ENCODE data around the gene CRELD2. TPM values are rescaled to one million over a fixed set of nuclear protein-coding genes. Genes with fewer than 3 reads are reported as not detected.

Gene CRELD2
- total and polyA plus RNA-seq, 2 experiments from 2014 or later, result 35.7 to 47.7 TPM

DNA sequence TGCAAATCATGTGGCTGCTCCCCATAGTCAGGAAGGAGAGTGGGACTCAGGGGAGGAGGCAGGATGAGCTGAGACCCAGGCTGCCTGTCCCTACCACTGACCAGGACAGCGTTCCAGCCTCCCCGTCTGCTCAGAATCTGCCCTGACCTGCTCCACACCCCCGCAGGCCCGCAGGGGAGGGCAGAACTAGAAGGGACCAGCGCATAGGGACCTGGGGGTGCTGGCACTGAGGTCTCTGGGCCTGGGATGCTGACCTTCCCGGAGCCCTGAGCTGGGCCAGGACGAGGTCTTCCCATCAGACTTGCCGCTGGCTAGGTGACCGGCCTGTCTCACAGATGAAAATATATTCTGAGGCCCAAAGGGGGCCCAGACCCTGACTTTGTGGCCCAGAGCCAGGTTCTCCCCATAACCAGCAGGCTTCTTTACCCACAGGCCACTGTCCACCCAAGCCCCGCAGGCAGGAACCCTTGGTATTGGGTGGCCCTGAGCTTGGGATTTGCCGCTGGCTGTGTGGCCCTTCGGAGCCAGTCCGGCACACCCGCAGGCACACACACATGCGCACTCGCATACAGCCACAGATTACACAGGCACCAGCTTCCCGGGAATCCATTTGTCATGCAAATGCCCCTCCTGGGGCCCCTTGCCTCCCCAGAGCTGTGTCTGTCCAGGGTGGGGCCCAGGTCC, 28.3 kb downstream of the CRELD2 start:
- DNase-seq (ENCODE audit: low spot score) (no peak), ATAC-seq (peak; percentile 14)
- no peaks in the 10 kb centered on the region for H3K36me3 Mint-ChIP-seq (ENCODE audit: low read depth)
- peaks cover 16% of the 10 kb centered on the region for H3K4me1 Mint-ChIP-seq
- Histone ChIP-seq H3K4me1 (ENCODE audit: insufficient read depth) (peaks cover 10% of the 10 kb centered on the region; the same call in 1 of the 2 replicates), H3K9me2 (ENCODE audit: insufficient read depth) (no peaks in the 10 kb centered on the region), H3K79me2 (replicated peaks; ENCODE audit: insufficient read depth) (no peaks in the 10 kb centered on the region), H3K27me3 (ENCODE audit: insufficient read depth) (no peaks in the 10 kb centered on the region), H3K4me3 (no peak overlapping the region), H4K20me1 (replicated peaks; ENCODE audit: insufficient read depth) (no peaks in the 10 kb centered on the region), H3F3A (replicated peaks; ENCODE audit: low read depth) (0 out of 2 replicates have a peak, but pooled peaks cover 2% of the 10 kb centered on the region), H3K27ac (ENCODE audit: low read depth) (no peak overlapping the region), H2AFZ (peak overlapping the region; percentile 72; the same call in 1 of the 2 replicates), H3K36me3 (ENCODE audit: insufficient read depth) (no peaks in the 10 kb centered on the region), H3K4me2 (0 out of 2 replicates have a peak overlapping the region, but pooled peaks have one; percentile 20)
- no peaks in the 10 kb centered on the region for H3K9me3 Mint-ChIP-seq
- peak overlapping the region; percentile 56; the same call in 1 of the 2 replicates for H3K27ac Mint-ChIP-seq
- H3K4me3 Mint-ChIP-seq, result no peak overlapping the region
- TF ChIP-seq, protein P1, sequence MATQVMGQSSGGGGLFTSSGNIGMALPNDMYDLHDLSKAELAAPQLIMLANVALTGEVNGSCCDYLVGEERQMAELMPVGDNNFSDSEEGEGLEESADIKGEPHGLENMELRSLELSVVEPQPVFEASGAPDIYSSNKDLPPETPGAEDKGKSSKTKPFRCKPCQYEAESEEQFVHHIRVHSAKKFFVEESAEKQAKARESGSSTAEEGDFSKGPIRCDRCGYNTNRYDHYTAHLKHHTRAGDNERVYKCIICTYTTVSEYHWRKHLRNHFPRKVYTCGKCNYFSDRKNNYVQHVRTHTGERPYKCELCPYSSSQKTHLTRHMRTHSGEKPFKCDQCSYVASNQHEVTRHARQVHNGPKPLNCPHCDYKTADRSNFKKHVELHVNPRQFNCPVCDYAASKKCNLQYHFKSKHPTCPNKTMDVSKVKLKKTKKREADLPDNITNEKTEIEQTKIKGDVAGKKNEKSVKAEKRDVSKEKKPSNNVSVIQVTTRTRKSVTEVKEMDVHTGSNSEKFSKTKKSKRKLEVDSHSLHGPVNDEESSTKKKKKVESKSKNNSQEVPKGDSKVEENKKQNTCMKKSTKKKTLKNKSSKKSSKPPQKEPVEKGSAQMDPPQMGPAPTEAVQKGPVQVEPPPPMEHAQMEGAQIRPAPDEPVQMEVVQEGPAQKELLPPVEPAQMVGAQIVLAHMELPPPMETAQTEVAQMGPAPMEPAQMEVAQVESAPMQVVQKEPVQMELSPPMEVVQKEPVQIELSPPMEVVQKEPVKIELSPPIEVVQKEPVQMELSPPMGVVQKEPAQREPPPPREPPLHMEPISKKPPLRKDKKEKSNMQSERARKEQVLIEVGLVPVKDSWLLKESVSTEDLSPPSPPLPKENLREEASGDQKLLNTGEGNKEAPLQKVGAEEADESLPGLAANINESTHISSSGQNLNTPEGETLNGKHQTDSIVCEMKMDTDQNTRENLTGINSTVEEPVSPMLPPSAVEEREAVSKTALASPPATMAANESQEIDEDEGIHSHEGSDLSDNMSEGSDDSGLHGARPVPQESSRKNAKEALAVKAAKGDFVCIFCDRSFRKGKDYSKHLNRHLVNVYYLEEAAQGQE (IDR thresholded peaks at IDR 0.05; ENCODE audit: unreplicated experiment), result no peak
- no peak for TF ChIP-seq JUNB (IDR thresholded peaks at IDR 0.05; ENCODE audit: unreplicated experiment)
- no peak for TF ChIP-seq POLR2AphosphoS5 (IDR thresholded peaks at IDR 0.05; ENCODE audit: low read depth)
- TF ChIP-seq ZNF114 (CRISPR knock-in tag; IDR thresholded peaks at IDR 0.05), result no peak
- no peak for TF ChIP-seq CREB1 (CRISPR knock-in tag; IDR thresholded peaks at IDR 0.05; ENCODE audit: low read depth)
- no peak for TF ChIP-seq ZNF331 (CRISPR knock-in tag; IDR thresholded peaks at IDR 0.05; ENCODE audit: low read depth)
- H3K27me3 Mint-ChIP-seq (ENCODE audit: insufficient read depth, low read depth, poor library complexity), result peaks cover 3% of the 10 kb centered on the region

DNA sequence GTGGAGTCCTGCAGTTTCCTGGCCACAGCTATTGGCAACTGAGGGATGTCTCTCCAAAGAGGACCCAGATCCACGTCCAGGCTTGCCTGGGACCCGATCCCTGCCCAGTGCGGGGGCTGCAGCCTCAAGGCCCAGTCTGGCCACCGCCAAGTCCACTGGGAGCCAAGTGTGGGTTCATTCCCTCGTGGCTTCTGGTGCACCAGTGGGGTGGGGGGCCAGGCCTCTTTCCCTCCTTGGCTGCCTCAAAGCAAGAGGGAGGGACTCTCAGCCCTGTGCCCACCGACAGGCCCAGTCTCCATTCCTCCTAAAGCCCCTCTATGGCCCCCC, 28.8 kb downstream of the CRELD2 start:
- no peaks in the 10 kb centered on the region for H4K20me1 ChIP-seq (replicated peaks; ENCODE audit: insufficient read depth)
- TF ChIP-seq CREB1 (CRISPR knock-in tag; IDR thresholded peaks at IDR 0.05; ENCODE audit: low read depth), result no peak
- TF ChIP-seq ZNF114 (CRISPR knock-in tag; IDR thresholded peaks at IDR 0.05), result no peak
- no peak for TF ChIP-seq JUNB (IDR thresholded peaks at IDR 0.05; ENCODE audit: unreplicated experiment)
- TF ChIP-seq, protein P2, sequence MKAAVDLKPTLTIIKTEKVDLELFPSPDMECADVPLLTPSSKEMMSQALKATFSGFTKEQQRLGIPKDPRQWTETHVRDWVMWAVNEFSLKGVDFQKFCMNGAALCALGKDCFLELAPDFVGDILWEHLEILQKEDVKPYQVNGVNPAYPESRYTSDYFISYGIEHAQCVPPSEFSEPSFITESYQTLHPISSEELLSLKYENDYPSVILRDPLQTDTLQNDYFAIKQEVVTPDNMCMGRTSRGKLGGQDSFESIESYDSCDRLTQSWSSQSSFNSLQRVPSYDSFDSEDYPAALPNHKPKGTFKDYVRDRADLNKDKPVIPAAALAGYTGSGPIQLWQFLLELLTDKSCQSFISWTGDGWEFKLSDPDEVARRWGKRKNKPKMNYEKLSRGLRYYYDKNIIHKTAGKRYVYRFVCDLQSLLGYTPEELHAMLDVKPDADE (IDR thresholded peaks at IDR 0.05), result no peak
- ATAC-seq (no peak; the same call in 2 of the 3 replicates), DNase-seq (ENCODE audit: low spot score) (no peak)
- H3K4me1 Mint-ChIP-seq, result peaks cover 16% of the 10 kb centered on the region
- 0 out of 2 replicates have a peak overlapping the region, but pooled peaks have one; percentile 20 for H3K4me2 ChIP-seq
- H2AFZ ChIP-seq, result peak overlapping the region; percentile 72; the same call in 1 of the 2 replicates
- H3K4me3 ChIP-seq, result no peak overlapping the region
- no peak overlapping the region for H3K4me3 Mint-ChIP-seq
- H3K79me2 ChIP-seq (replicated peaks; ENCODE audit: insufficient read depth), result no peaks in the 10 kb centered on the region
- 0 out of 2 replicates have a peak, but pooled peaks cover 2% of the 10 kb centered on the region for H3F3A ChIP-seq (replicated peaks; ENCODE audit: low read depth)
- peaks cover 3% of the 10 kb centered on the region for H3K27me3 Mint-ChIP-seq (ENCODE audit: insufficient read depth, low read depth, poor library complexity)
- H3K4me1 ChIP-seq (ENCODE audit: insufficient read depth), result peaks cover 10% of the 10 kb centered on the region; the same call in 1 of the 2 replicates
- no peaks in the 10 kb centered on the region for H3K36me3 ChIP-seq (ENCODE audit: insufficient read depth)
- H3K27me3 ChIP-seq (ENCODE audit: insufficient read depth), result no peaks in the 10 kb centered on the region
- H3K9me2 ChIP-seq (ENCODE audit: insufficient read depth), result no peaks in the 10 kb centered on the region
- H3K9me3 Mint-ChIP-seq, result no peaks in the 10 kb centered on the region
- no peaks in the 10 kb centered on the region for H3K36me3 Mint-ChIP-seq (ENCODE audit: low read depth)
- no peak overlapping the region for H3K27ac ChIP-seq (ENCODE audit: low read depth)
- H3K27ac Mint-ChIP-seq, result no peak overlapping the region

Measured in GM23338 (cell line).